Neural crest cell (in vitro differentiated cells): Measurements from ENCODE around the gene TTC1. TPM values are rescaled to one million over a fixed set of nuclear protein-coding genes. Genes with fewer than 3 reads are reported as not detected.

Experiments used
- DNase-seq: peaks from one replicate; pipeline ENCODE4 v3.0.0; 2021; ENCODE audit warnings: low read depth, mixed read lengths, low spot score
- H3K27ac Mint-ChIP-seq: one replicate; pipeline ENCODE4 v1.8.0; 2021; ENCODE audit warnings: mild to moderate bottlenecking, mixed read lengths; ENCODE audit not compliant: unreplicated experiment
- H3K27me3 Mint-ChIP-seq: 2 replicates; pipeline ENCODE4 v1.8.0; 2021; ENCODE audit warnings: low read depth, mild to moderate bottlenecking, mixed read lengths
- H3K36me3 Mint-ChIP-seq: 2 replicates; pipeline ENCODE4 v1.8.0; 2021; ENCODE audit warnings: low read depth, mild to moderate bottlenecking, mixed read lengths
- H3K4me1 Mint-ChIP-seq: 2 replicates; pipeline ENCODE4 v1.8.0; 2021; ENCODE audit warnings: mixed read lengths
- H3K4me3 Mint-ChIP-seq: one replicate; pipeline ENCODE4 v1.8.0; 2021; ENCODE audit warnings: mild to moderate bottlenecking, mixed read lengths
- H3K9me3 Mint-ChIP-seq: 2 replicates; pipeline ENCODE4 v1.8.0; 2021; ENCODE audit warnings: mixed read lengths
- total RNA-seq: library from RNA; stranded (reverse); gene quantifications from 2 replicates; pipeline ENCODE4 v1.2.1, GENCODE V29; 2021
- TF ChIP-seq, protein P1 (sequence below): fragments of 200-600 bp; sonication (generic); conservative IDR thresholded peaks from 2 replicates; pipeline ENCODE4 v1.5.0; 2021; ENCODE audit warnings: antibody characterized with exemption, mild to moderate bottlenecking

The TTC1 gene
- total RNA-seq, 1 donor from 2014 or later = 48.0 TPM

DNA sequence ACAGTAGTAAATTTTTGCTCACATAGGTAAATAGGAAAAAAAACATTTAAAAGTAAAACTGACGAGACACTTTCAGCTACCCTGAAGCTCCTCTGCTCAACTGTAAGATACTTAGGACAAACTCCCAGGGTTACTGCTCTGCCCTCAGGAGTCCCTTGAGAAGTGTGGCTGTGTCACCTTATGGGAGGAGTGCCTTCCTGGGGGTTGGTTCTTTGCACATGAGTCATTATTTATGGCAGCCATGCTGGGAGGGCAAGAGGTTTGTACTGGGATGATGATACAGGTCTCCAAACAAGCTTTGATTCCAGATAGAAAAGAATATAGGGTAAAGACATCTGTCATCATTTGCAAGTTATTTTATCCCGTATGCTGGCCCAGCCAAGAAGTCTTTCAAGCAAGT lies 45.9 kb downstream of the TTC1 start:
- Mint-ChIP-seq H3K27ac (no peak overlapping the region), H3K4me1 (no peaks in the 10 kb centered on the region), H3K4me3 (no peak overlapping the region), H3K27me3 (no peaks in the 10 kb centered on the region), H3K9me3 (peaks cover 2% of the 10 kb centered on the region), H3K36me3 (peaks cover 23% of the 10 kb centered on the region)
- TF ChIP-seq, protein P1, sequence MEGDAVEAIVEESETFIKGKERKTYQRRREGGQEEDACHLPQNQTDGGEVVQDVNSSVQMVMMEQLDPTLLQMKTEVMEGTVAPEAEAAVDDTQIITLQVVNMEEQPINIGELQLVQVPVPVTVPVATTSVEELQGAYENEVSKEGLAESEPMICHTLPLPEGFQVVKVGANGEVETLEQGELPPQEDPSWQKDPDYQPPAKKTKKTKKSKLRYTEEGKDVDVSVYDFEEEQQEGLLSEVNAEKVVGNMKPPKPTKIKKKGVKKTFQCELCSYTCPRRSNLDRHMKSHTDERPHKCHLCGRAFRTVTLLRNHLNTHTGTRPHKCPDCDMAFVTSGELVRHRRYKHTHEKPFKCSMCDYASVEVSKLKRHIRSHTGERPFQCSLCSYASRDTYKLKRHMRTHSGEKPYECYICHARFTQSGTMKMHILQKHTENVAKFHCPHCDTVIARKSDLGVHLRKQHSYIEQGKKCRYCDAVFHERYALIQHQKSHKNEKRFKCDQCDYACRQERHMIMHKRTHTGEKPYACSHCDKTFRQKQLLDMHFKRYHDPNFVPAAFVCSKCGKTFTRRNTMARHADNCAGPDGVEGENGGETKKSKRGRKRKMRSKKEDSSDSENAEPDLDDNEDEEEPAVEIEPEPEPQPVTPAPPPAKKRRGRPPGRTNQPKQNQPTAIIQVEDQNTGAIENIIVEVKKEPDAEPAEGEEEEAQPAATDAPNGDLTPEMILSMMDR = no peak
- DNase-seq = no peak

DNA sequence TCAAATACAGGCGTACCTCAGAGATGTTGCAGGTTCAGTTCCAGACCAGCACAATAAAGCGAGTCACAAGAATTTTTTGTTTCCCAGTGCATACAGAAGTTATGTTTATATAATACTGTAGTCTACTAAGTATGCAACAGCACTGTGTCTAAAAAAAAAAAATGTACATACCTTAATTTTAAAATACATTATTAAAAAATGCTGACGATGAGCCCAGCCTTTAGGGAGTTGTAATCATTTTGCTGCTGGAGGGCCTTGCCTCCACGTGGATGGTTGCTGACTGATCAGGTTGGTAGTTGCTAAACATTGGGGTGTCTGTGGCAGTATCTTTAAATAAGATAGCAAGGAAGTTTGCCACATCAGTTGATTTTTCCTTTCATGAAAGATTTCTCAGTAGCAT lies 48.3 kb downstream of the TTC1 start:
- H3K27ac Mint-ChIP-seq = no peak overlapping the region
- TF ChIP-seq, protein P1 = no peak
- H3K36me3 Mint-ChIP-seq = peaks cover 23% of the 10 kb centered on the region
- no peak overlapping the region for H3K4me3 Mint-ChIP-seq
- no peak for DNase-seq
- H3K4me1 Mint-ChIP-seq = no peaks in the 10 kb centered on the region
- peaks cover 2% of the 10 kb centered on the region for H3K9me3 Mint-ChIP-seq
- no peaks in the 10 kb centered on the region for H3K27me3 Mint-ChIP-seq

DNA sequence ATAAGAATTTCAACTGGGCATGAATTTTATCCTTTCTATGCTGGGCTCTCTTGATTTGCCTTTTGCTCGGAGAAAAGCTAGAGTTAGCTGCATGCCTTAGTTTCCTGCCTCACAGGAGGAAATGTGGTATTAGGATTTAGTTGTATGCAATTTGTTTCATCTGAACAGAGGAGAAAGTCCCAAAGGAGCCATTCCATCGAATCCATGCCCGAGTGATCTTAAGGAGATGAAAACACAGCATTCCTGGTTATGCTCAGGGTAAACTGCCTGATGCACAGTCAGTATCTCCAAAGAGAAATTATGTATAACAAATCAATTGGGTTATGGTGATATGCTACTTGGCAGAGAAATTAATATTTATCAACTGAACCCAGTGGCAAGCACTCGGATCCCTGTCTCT lies 51.1 kb downstream of the TTC1 start:
- DNase-seq = no peak
- peaks cover 26% of the 10 kb centered on the region for H3K36me3 Mint-ChIP-seq
- H3K4me3 Mint-ChIP-seq = no peak overlapping the region
- H3K27ac Mint-ChIP-seq = no peak overlapping the region
- TF ChIP-seq, protein P1 = no peak
- H3K4me1 Mint-ChIP-seq = no peaks in the 10 kb centered on the region
- H3K9me3 Mint-ChIP-seq = peaks cover 2% of the 10 kb centered on the region
- no peaks in the 10 kb centered on the region for H3K27me3 Mint-ChIP-seq

DNA sequence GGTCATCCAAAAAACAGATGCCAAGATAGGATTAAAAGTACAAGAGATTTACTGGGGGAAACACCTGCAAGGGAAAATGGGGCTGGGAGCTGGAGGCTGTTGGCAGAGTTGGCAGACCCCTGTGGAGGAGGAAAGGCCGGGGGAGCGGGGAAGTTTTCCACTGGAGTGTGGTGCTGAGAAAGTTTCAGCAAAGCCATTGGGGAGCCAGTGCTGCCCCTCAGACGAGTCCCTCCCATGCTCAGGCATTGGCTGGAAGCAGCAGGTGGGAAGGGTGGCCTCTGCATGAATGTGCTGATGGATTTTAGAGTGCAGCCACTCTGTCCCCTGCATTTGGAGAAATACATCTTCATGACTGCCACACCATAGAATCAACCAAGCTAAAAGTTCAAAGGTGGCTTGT lies 52.8 kb downstream of the TTC1 start:
- Mint-ChIP-seq H3K4me1 (no peaks in the 10 kb centered on the region), H3K4me3 (no peak overlapping the region), H3K36me3 (peaks cover 20% of the 10 kb centered on the region), H3K27ac (no peak overlapping the region), H3K27me3 (no peaks in the 10 kb centered on the region), H3K9me3 (peaks cover 2% of the 10 kb centered on the region)
- no peak for DNase-seq
- TF ChIP-seq, protein P1 = no peak

DNA sequence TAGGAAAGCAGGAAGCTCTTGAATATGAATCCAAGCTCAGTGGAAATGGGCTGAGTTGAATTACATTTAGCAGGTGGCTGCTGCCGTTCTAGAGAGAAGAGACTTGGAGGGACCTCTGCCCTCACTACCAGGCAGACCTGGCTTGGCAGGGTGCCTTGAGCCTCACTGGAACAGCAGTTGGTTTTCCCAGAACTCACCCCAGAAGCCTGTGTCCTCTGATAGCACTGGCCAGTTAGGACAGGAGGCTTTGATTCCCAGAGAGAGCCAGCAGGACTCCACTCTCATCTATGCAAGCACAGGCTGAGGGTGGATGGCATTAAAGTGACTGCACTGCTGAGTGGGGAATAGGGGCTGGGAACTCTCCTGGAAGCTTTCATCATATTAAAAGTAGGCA lies 55.5 kb downstream of the TTC1 start:
- Mint-ChIP-seq H3K27ac (no peak overlapping the region), H3K27me3 (no peaks in the 10 kb centered on the region)
- DNase-seq = no peak

More for the DNA sequence above, 55.5 kb downstream of the TTC1 start:
- Mint-ChIP-seq H3K4me1 (no peaks in the 10 kb centered on the region), H3K9me3 (no peaks in the 10 kb centered on the region), H3K4me3 (no peak overlapping the region), H3K36me3 (peaks cover 5% of the 10 kb centered on the region)
- TF ChIP-seq, protein P1 = no peak
